Trophoblast cell (in vitro differentiated cells and primary cell): ENCODE measurements around the gene PACSIN2.
A peak's percentile ranks its signal among the peaks of the same experiment; 100 is the strongest.

Experiments
- DNase-seq, 2 donors: peaks; one replicate each; pipeline ENCODE4 v3.0.0-alpha.2; 2016
- H2AFZ ChIP-seq: 2 replicates; pipeline ENCODE4 v1.6.1; 2013; ENCODE audit warnings: low read length, moderate library complexity, mild to moderate bottlenecking; ENCODE audit not compliant: insufficient read depth, poor library complexity
- H2AK5ac ChIP-seq: 2 replicates; pipeline ENCODE4 v1.6.1; 2013; ENCODE audit warnings: mild to moderate bottlenecking, low read length
- H2BK120ac ChIP-seq: 2 replicates; pipeline ENCODE4 v1.6.1; 2013; ENCODE audit warnings: low read length, mild to moderate bottlenecking, moderate library complexity; ENCODE audit not compliant: insufficient read depth, poor library complexity
- H2BK12ac ChIP-seq: 2 replicates; pipeline ENCODE4 v1.6.1; 2013; ENCODE audit warnings: mild to moderate bottlenecking, low read length, moderate library complexity
- H2BK5ac ChIP-seq: 2 replicates; pipeline ENCODE4 v1.6.1; 2013; ENCODE audit warnings: low read length, low read depth, moderate library complexity, mild to moderate bottlenecking; ENCODE audit not compliant: poor library complexity
- H3K14ac ChIP-seq: 2 replicates; pipeline ENCODE4 v1.6.1; 2013; ENCODE audit warnings: mild to moderate bottlenecking, low read length
- H3K18ac ChIP-seq: 2 replicates; pipeline ENCODE4 v1.6.1; 2013; ENCODE audit warnings: mild to moderate bottlenecking, low read length
- H3K23ac ChIP-seq: 2 replicates; pipeline ENCODE4 v1.6.1; 2013; ENCODE audit warnings: low read length
- H3K27ac ChIP-seq: 2 replicates; pipeline ENCODE4 v1.5.1; 2013; ENCODE audit warnings: low read depth, mild to moderate bottlenecking, inconsistent platforms, low read length, moderate library complexity
- H3K27me3 ChIP-seq: 2 replicates; pipeline ENCODE4 v1.6.1; 2013; ENCODE audit warnings: inconsistent platforms, mild to moderate bottlenecking, low read length, moderate library complexity; ENCODE audit not compliant: insufficient read depth
- H3K36me3 ChIP-seq, 2 experiments: 1 replicate in 1 of 2; 2 replicates in 1 of 2; pipeline ENCODE4 v1.6.1; 2013; ENCODE audit warnings: low read length in 2 of 2, mild to moderate bottlenecking in 2 of 2, moderate library complexity in 1 of 2; ENCODE audit not compliant: insufficient read depth in 2 of 2, control insufficient read depth in 1 of 2
- H3K4ac ChIP-seq: 2 replicates; pipeline ENCODE4 v1.6.1; 2013; ENCODE audit warnings: low read depth, mild to moderate bottlenecking, low read length, moderate library complexity
- H3K4me1 ChIP-seq, 2 experiments: 1 replicate in 1 of 2; 2 replicates in 1 of 2; pipeline ENCODE4 v1.6.1; 2013; ENCODE audit warnings: low read length in 2 of 2, mild to moderate bottlenecking in 2 of 2, moderate library complexity in 1 of 2; ENCODE audit not compliant: insufficient read depth in 2 of 2, control insufficient read depth in 1 of 2
- H3K4me2 ChIP-seq: 2 replicates; pipeline ENCODE4 v1.6.1; 2013; ENCODE audit warnings: inconsistent platforms, mild to moderate bottlenecking, low read length, moderate library complexity
- H3K4me3 ChIP-seq: 2 replicates; pipeline ENCODE4 v1.5.1; 2013; ENCODE audit warnings: mild to moderate bottlenecking, low read depth, low read length, inconsistent platforms
- H3K79me1 ChIP-seq: one replicate; pipeline ENCODE4 v1.6.1; 2013; ENCODE audit warnings: low read length
- H3K79me2 ChIP-seq: 2 replicates; pipeline ENCODE4 v1.6.1; 2013; ENCODE audit warnings: low read length, mild to moderate bottlenecking; ENCODE audit not compliant: control insufficient read depth, insufficient read depth, poor library complexity
- H3K9ac ChIP-seq: 2 replicates; pipeline ENCODE4 v1.6.1; 2013; ENCODE audit warnings: mild to moderate bottlenecking, low read length
- H3K9me3 ChIP-seq: 2 replicates; pipeline ENCODE4 v1.6.1; 2013; ENCODE audit warnings: low read depth, mild to moderate bottlenecking, control low read depth, inconsistent platforms, low read length; ENCODE audit not compliant: insufficient read depth
- H4K12ac ChIP-seq: 2 replicates; pipeline ENCODE4 v1.6.1; 2013; ENCODE audit warnings: low read depth, mild to moderate bottlenecking, low read length, moderate library complexity
- H4K8ac ChIP-seq: 2 replicates; pipeline ENCODE4 v1.6.1; 2013; ENCODE audit warnings: low read depth, mild to moderate bottlenecking, low read length, moderate library complexity
- H4K91ac ChIP-seq: one replicate; pipeline ENCODE4 v1.6.1; 2013; ENCODE audit warnings: low read depth, mild to moderate bottlenecking, low read length, moderate library complexity
- WGBS: extraction: QIAGEN DNeasy Blood & Tissue Kit; methylation state at CpG from one replicate; pipeline ENCODE4 v1.1.7; 2013; ENCODE audit warnings: missing lambda C conversion rate; ENCODE audit not compliant: insufficient read length, insufficient coverage; ENCODE audit errors: extremely low coverage; 5-methylcytosine and 5-hydroxymethylcytosine counted together

The PACSIN2 gene

GRCh38 chr22:42984814-42985530 lies 30.0 kb downstream of the PACSIN2 start:
- Histone ChIP-seq H3K79me2 (peaks cover 17% of the 10 kb centered on the region), H2BK12ac (peak overlapping the region; percentile 4), H3K36me3 (no peaks in the 10 kb centered on the region), H3K23ac (no peak overlapping the region), H3K4me3 (no peak overlapping the region), H4K12ac (no peak overlapping the region), H3K9me3 (no peaks in the 10 kb centered on the region), H3K27ac (peak overlapping the region; percentile 16), H3K79me1 (peaks cover 12% of the 10 kb centered on the region), H4K91ac (peak overlapping the region; percentile 7), H4K8ac (no peak overlapping the region), H3K14ac (peak overlapping the region; percentile 1), H3K4me1 (peaks cover 11 to 18% of the 10 kb centered on the region in 2 experiments), H3K27me3 (no peaks in the 10 kb centered on the region), H2AFZ (no peak overlapping the region), H3K4me2 (peak overlapping the region; percentile 2), H3K18ac (peak overlapping the region; percentile 13), H2BK5ac (peak overlapping the region; percentile 2), H2BK120ac (peak overlapping the region; percentile 4), H3K9ac (no peak overlapping the region), H2AK5ac (no peak overlapping the region), H3K4ac (peak overlapping the region; percentile 11)
- WGBS, result no CpG with 5 or more reads among the region's 9 CpGs
- DNase-seq, result no peak

- Histone ChIP-seq H3K18ac (no peak overlapping the region), H3K9me3 (no peaks in the 10 kb centered on the region), H4K12ac (no peak overlapping the region), H3K27ac (no peak overlapping the region), H3K36me3 (no peaks in the 10 kb centered on the region), H2AFZ (no peak overlapping the region), H4K8ac (no peak overlapping the region), H3K9ac (no peak overlapping the region), H3K4me2 (no peak overlapping the region), H3K79me1 (peaks cover 12% of the 10 kb centered on the region), H2BK120ac (no peak overlapping the region), H2BK5ac (no peak overlapping the region), H4K91ac (no peak overlapping the region), H2AK5ac (no peak overlapping the region), H3K4ac (no peak overlapping the region), H3K14ac (no peak overlapping the region), H3K27me3 (no peaks in the 10 kb centered on the region), H2BK12ac (no peak overlapping the region), H3K4me1 (peaks cover 13 to 20% of the 10 kb centered on the region in 2 experiments), H3K23ac (no peak overlapping the region), H3K79me2 (peaks cover 17% of the 10 kb centered on the region), H3K4me3 (no peak overlapping the region)
- no peak for DNase-seq
- WGBS, result no CpG with 5 or more reads among the region's 4 CpGs
These were observed 30.6 kb downstream of the PACSIN2 start for GRCh38 chr22:42984397-42984796.

GRCh38 chr22:42983470-42983869 lies 31.5 kb downstream of the PACSIN2 start:
- Histone ChIP-seq H2BK120ac (no peak overlapping the region), H3K4me3 (no peak overlapping the region), H4K8ac (no peak overlapping the region), H3K4ac (no peak overlapping the region), H3K4me2 (no peak overlapping the region), H3K14ac (no peak overlapping the region), H3K4me1 (peaks cover 21 to 28% of the 10 kb centered on the region in 2 experiments), H3K79me1 (peaks cover 12% of the 10 kb centered on the region), H4K91ac (no peak overlapping the region), H2AFZ (no peak overlapping the region), H4K12ac (no peak overlapping the region), H3K9ac (no peak overlapping the region), H3K36me3 (no peaks in the 10 kb centered on the region), H3K23ac (no peak overlapping the region), H2BK12ac (no peak overlapping the region), H2AK5ac (no peak overlapping the region), H3K9me3 (no peaks in the 10 kb centered on the region), H2BK5ac (no peak overlapping the region), H3K27ac (no peak overlapping the region), H3K27me3 (no peaks in the 10 kb centered on the region), H3K79me2 (peaks cover 17% of the 10 kb centered on the region), H3K18ac (no peak overlapping the region)
- no peak for DNase-seq

GRCh38 chr22:42979606-42980005 lies 35.3 kb downstream of the PACSIN2 start:
- Histone ChIP-seq H2AFZ (no peak overlapping the region), H2AK5ac (no peak overlapping the region), H3K18ac (peak overlapping the region; percentile 73), H3K4ac (peak overlapping the region; percentile 33), H3K4me3 (no peak overlapping the region), H3K4me1 (peaks cover 24 to 27% of the 10 kb centered on the region in 2 experiments), H3K23ac (no peak overlapping the region), H3K27me3 (no peaks in the 10 kb centered on the region), H3K79me1 (peaks cover 5% of the 10 kb centered on the region), H4K12ac (no peak overlapping the region), H3K14ac (no peak overlapping the region), H3K36me3 (no peaks in the 10 kb centered on the region), H3K4me2 (no peak overlapping the region), H3K79me2 (peaks cover 11% of the 10 kb centered on the region), H4K91ac (no peak overlapping the region), H2BK5ac (no peak overlapping the region), H3K9me3 (no peaks in the 10 kb centered on the region), H3K27ac (peak overlapping the region; percentile 75), H2BK12ac (no peak overlapping the region), H3K9ac (no peak overlapping the region), H4K8ac (no peak overlapping the region), H2BK120ac (no peak overlapping the region)
- DNase-seq, result no peak
- no CpG with 5 or more reads among the region's 4 CpGs for WGBS
